ENCODE results near the gene SPEN. TPM values are rescaled to one million over a fixed set of nuclear protein-coding genes. Genes with fewer than 3 reads are reported as not detected.

SPEN gene
- total and polyA plus RNA-seq, 2 of the 4 experiments (the other 2 are of a cell fraction), result 7.6 to 15.8 TPM

GRCh38 chr1:15945011-15945831, 97.7 kb downstream of the SPEN start:
- Histone ChIP-seq H2AK5ac (ENCODE audit: low read depth, low read length) (no peak overlapping the region), H3K23ac (ENCODE audit: low read depth, low read length) (no peak overlapping the region), H3K27ac (ENCODE audit: insufficient read depth, low read length) (no peak overlapping the region), H2BK20ac (ENCODE audit: low read depth, low read length) (no peak overlapping the region), H3K36me3 (ENCODE audit: control insufficient read depth, insufficient read depth, low read length) (peaks cover 70% of the 10 kb centered on the region), H2BK15ac (ENCODE audit: low read depth, low read length) (no peak overlapping the region), H3K9me3 (ENCODE audit: control insufficient read depth, insufficient read depth, low read length) (no peaks in the 10 kb centered on the region), H3K4me3 (ENCODE audit: insufficient read depth, low read depth, low read length) (no peak overlapping the region), H3K4ac (ENCODE audit: low read depth, low read length) (no peak overlapping the region), H3K4me1 (ENCODE audit: control insufficient read depth, insufficient read depth, low read length) (peaks cover 19% of the 10 kb centered on the region), H3K14ac (replicated peaks; ENCODE audit: low read depth, low read length) (no peak overlapping the region), H4K8ac (ENCODE audit: low read depth in 2 of 2, low read length in 2 of 2) (no peak overlapping the region), H2BK5ac (ENCODE audit: low read depth, low read length, poor library complexity, severe bottlenecking) (no peak overlapping the region), H3K9ac (ENCODE audit: low read depth, low read length) (no peak overlapping the region), H3K56ac (ENCODE audit: extremely low read depth, insufficient read depth, low read length) (no peak overlapping the region), H4K91ac (ENCODE audit: insufficient read depth, low read depth, low read length) (no peak overlapping the region), H3K9me1 (ENCODE audit: insufficient read depth, low read length) (peaks cover 26% of the 10 kb centered on the region), H4K20me1 (ENCODE audit: insufficient read depth, low read length) (peaks cover 6% of the 10 kb centered on the region; the same call in 1 of the 2 replicates), H2AFZ (replicated peaks; ENCODE audit: low read length, poor library complexity) (no peak overlapping the region), H3K27me3 (ENCODE audit: control insufficient read depth, insufficient read depth, low read length) (no peaks in the 10 kb centered on the region), H2BK120ac (ENCODE audit: low read depth, low read length) (no peak overlapping the region), H2AK9ac (replicated peaks; ENCODE audit: low read depth, low read length, poor library complexity) (peak overlapping the region; percentile 62), H3K79me1 (ENCODE audit: low read depth in 1 of 2, low read length in 2 of 2) (peaks cover 26 to 71% of the 10 kb centered on the region in 2 experiments; a peak in 3 of 4 replicates), H3K18ac (ENCODE audit: low read depth, low read length) (no peak overlapping the region), H3K4me2 (ENCODE audit: low read depth, low read length) (no peak overlapping the region), H4K5ac (ENCODE audit: low read depth, low read length) (no peak overlapping the region)
- in situ Hi-C loops (cut with MboI; ENCODE audit: low sequenced_read_pairs) (no loop called here), dilution Hi-C loops (cut with HindIII; ENCODE audit: low sequenced_read_pairs, unreplicated experiment) (no loop called here), intact Hi-C loops (cut with micrococcal nuclease) (no loop called here)
- DNase-seq, result no peak
- BruUV-seq (replicated peaks), result no TSS peak
- ATAC-seq (ENCODE audit: low read depth), result no peak
- WGBS, 2 experiments (ENCODE audit: extremely low coverage in 2 of 2, insufficient read length in 1 of 2), result 93% methylated on average over 31 of the region's 39 CpGs; no CpG with 5 or more reads in 1 of the 2 experiments
- POLR2A ChIA-PET (ENCODE audit: unreplicated experiment), result no interaction called here
- CTCF ChIA-PET, result no interaction called here
- TF ChIP-seq CEBPB (IDR thresholded peaks at IDR 0.05; ENCODE audit: low read depth, low read length) (no peak), RFX5 (IDR thresholded peaks at IDR 0.05; ENCODE audit: low read depth, low read length) (no peak), RAD21 (IDR thresholded peaks at IDR 0.05; ENCODE audit: low read length) (no peak), CHD1 (IDR thresholded peaks at IDR 0.05; ENCODE audit: low read depth, low read length) (no peak), BHLHE40 (IDR thresholded peaks at IDR 0.05; ENCODE audit: low read depth, low read length) (no peak), MXI1 (IDR thresholded peaks at IDR 0.05; ENCODE audit: borderline replicate concordance, low read depth, low read length) (no peak)
